Colon (tissue), 2 donors: ENCODE data around the gene TPRG1.
"Not testable (repeated sequence)": the region's sequence is repeated elsewhere in the genome, so short reads cannot be mapped to it uniquely, and the experiment has no call there.

Source experiments
- FAIRE-seq: peaks from 2 replicates; lab custom pipeline; 2012; peaks lifted over from hg19 to GRCh38; lab: Jason Lieb, UNC
- donor health status: control.
- donor health status: control.

Gene TPRG1

DNA sequence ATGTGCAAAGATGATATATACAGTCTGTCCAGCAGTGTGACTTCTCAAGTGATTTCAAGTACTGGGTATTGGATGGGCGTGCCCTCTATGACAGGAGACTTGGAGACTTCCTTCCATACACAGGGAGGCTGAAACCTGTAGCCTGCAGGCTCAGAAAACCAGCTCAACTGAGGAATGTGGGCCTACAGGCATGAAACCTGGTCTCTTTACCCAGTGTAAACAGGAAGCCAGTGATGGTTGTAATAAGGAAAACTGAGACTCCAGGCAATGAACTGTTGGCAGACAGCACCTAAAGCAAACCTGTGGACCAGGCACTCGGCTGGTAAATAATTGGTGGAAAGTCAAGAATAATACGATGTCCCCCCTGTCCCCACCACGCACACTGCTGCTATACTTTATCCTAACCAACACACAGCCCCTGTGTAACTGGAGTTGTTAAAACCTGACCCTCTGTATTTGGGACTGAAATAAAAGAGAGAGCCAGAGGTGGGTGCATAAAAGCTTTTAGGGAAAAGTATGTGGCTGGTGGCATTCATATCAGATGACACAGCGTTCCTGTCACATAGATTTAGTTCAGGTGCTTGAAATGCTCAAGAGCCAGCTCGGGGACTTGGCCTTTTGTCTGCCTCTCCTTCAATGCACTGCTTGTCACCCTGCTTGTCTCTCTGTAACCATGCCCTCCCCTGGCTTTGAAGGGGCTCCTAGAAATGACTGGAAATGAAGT is 144.7 kb downstream of the TPRG1 start:
- no peak for FAIRE-seq

DNA sequence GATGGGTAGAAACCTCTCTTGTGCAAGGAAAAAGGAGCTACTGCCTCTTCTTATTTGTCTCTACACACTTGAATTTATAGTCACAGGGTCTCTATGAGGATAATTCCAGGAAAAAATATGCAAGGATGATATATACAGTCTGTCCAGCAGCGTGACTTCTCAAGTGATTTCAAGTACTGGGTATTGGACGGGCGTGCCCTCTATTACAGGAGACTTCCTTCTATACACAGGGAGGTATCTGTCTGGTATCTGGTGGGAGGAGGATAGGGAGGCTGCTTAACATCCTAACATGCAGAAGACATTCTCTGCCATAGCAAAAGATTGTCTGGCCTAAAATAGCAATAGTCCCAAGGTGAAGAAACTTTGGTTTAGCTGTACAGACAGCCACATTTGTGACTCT is 146.1 kb downstream of the TPRG1 start:
- no peak for FAIRE-seq

DNA sequence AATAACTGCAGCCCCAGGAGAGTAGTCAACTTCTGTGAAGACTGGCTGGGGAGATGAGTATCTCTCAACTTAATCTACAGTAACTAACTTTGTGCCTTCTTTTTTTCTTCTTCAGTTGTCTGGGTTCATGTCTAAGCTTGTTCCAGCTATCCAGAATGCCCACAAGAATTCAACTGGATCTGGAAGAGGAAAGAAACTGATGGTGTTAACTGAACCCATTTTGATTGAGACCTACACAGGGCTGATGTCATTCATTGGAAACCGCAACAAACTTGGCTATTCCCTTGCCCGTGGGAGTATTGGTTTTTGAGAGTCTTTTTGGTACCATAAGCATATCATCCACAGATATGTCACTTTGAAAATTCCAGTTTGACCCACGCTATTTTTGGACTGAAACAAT is 148.7 kb downstream of the TPRG1 start:
- FAIRE-seq = no peak

DNA sequence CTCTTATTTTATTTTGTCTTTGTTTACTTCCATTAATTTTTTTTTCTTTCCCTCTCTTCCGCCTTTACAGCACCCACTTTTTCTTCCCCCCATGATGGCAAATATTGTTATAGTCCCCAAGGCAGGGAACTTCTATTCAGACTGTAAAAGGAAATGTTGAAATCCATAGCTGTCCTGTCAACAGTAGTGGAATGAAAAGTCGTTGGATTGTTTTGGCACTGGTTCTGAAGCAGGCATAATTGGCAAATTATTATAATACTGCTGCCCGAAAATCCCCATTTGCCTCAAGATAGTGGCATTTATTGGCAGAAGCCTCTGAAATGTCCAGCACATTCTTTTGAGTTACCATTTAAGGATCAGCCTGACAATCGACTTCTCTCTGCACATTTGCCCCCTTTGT is 150.6 kb downstream of the TPRG1 start:
- no peak for FAIRE-seq

DNA sequence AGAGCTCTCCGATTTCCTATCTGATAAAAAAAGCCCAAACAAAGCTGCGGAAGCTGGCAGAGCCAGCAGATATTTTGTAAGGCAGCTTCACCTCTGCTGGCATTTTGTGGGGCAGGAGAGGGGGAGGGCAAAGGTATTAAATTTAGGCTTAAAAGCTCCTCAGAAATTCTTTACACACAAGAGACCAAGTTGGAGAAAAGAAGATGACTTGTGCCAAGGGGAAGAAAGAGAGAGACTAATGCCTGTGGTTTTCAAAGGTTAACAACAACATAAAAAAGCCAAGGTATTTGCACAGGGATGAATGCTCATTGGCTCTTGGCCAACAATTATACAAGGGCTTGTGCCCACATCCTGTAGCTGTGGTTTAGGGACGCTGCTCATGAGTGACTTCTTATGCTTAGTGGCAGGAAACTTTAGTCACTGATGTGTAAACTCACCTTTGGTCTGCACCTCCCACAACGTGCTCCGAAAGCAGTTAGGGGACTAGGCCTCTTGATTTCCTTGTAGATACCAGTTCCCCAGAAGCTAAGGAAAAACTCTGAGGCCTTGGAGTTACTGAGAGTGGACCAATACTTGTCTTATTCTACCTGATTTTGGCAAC is 152.9 kb downstream of the TPRG1 start:
- FAIRE-seq = peak; percentile 87

DNA sequence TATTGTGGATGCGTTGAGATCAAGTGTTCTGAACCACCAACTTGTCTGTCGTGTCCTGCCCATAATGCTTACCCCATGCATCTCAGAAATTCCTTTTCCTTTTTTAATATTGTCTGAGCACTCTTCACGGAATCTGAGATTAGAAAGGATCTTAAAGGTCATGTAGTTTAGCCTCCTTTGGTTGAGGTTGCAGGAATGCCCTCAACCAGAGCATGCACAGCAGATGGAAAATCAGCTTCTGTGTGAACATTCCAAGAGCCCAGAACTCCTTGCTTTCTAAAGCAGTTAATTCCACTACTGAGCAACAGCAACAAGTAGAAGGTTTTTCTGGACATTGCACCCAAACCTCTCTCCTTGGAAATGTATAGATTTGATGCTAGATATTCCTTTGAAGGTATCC is 153.7 kb downstream of the TPRG1 start:
- FAIRE-seq = no peak

DNA sequence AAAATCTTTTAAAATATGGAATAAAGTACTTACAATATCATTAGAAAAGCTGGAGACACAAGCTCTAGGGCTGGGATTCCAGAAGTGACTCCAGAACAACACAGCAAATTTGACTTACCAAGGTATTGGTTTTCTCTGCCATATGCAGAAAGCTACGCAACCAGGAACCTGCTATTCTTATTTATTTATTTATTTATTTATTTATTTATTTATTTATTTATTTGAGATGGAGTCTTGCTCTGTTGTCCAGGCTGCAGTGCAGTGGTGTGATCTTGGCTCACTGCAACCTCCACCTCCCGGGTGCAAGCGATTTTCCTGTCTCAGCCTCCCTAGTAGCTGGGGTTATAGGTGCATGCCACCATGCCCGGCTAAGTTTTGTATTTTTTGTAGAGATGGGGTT is 157.9 kb downstream of the TPRG1 start:
- not testable (repeated sequence) for FAIRE-seq

DNA sequence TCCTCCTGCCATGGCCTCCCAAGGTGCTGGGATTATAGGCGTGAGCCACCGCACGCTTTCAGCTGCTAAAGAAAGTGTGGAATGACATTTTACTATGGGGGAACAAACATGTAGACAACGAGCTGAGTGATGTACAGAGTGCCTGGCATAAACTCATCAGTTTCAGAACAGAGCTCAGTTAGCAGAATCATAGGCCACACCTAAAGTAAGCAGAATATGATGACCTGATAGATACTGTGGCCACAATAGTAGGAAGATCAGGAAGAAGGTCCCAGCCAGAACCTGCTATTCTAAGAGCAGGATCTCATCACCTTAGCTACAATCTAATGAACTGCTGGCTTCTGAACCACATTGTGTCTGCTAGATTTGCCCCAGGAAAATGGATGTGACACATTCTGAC is 158.3 kb downstream of the TPRG1 start:
- FAIRE-seq = no peak

DNA sequence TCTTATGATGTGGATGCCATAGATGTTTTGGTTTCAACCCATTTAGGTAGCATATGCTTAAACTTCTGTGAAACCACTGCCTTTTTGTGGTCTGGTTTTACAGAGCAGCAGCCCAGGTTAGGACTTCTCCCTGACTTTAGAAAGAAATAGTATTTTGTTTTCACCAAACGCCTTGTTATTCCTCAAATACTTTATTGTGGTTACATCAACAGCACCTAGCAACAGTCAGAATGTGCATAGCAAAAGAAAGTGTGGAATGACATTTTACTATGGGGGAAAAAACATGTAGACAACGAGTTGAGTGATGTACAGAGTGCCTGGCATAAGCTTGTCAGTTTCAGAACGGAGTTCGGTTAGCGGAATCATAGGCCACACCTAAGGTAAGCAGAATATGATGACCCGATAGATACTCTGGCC is 159.2 kb downstream of the TPRG1 start:
- FAIRE-seq = no peak

DNA sequence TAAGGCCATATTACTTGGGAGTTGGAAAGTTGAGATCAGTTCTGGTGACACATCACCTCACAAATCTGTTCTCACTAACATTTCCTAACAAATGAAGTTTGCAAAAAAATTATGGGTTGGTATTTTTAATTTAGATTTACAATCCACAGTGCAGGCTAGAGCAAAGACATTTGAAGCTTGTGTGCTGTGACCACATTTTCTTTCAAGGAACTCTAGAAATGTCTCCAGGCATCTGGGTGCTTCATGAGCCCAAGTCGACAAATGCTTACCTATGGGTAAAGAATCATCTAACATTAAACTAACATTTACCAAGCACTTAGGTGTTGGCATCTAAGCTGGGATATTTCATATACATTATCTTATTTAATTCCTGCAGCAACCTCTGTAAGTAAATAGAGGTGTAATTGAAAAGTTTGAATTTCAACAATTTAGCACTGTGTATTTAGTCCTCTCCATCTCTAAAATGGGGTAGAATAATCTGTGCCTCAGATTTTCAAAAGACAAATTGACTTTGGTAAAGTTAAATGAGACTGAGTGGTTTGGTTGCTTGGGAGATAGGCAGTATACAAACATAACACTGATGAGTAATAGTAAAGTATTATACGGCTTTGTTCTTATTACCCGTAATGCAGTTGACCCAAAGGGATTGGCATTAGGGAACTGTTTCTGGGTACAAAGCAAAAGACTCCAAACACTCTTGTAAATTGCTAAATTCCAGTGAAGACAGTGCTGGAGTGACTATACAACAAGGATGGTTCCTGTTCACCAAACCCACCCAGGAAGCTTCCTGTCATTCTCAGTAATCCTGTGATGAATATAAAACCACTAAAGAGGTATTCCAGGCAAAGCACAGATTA is 162.5 kb downstream of the TPRG1 start:
- no peak for FAIRE-seq

DNA sequence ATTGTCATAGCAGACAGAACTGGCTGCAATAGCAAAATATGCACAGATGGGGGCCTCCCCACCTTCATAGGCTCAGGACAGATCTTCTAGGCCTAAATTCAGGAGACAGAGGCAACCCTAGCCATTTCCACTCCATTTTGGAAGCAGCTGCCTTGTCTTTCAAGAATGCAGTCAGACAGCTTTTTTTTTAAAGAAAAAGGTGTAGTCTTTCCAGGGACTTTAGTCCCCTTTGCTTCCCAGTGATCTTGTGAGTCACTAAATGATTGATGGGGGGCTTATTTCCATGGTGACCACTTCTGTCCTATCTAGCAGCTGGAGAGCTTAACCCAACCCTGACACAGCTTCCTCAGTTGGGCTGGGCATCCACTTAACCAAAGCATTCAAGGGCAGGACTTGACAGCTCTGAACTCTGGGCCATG is 165.9 kb downstream of the TPRG1 start:
- no peak for FAIRE-seq

DNA sequence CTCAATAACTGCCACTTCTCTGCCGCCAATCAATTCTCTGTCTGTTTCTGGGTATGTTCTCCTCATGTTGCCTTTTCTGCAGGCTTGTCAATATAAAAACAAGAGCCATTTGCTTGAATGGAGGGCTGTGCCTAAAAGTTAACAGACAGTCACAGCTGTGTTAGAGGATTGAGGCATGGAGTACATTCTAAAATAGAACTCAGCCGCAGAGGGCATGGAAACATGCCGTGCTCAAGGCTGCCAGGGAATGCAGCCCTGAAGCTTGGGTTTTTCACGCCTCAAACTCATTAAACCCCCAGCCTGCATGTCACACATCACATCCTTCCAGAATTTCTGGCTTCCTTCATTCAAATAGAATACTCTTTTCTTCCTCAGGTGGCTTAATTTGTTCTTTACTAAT is 166.6 kb downstream of the TPRG1 start:
- FAIRE-seq = no peak

DNA sequence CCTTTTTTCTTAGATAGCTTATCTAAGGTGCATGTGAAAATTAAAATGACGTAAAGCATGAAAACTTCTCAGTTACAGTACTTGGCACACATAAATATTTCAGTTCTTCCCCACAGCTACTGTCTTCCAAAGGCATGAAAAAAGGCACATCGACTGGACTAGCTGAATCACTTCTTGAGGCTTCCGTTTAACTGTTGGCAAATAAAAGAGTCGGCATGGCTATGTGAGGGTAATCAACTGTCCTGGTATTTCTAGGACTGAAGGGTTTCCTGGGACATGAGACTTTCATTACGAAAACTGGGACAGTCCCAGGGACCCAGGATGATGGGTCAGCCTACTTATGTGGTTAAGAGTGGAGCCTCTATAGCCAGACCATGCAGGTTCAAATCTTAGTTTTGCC is 168.2 kb downstream of the TPRG1 start:
- no peak for FAIRE-seq

DNA sequence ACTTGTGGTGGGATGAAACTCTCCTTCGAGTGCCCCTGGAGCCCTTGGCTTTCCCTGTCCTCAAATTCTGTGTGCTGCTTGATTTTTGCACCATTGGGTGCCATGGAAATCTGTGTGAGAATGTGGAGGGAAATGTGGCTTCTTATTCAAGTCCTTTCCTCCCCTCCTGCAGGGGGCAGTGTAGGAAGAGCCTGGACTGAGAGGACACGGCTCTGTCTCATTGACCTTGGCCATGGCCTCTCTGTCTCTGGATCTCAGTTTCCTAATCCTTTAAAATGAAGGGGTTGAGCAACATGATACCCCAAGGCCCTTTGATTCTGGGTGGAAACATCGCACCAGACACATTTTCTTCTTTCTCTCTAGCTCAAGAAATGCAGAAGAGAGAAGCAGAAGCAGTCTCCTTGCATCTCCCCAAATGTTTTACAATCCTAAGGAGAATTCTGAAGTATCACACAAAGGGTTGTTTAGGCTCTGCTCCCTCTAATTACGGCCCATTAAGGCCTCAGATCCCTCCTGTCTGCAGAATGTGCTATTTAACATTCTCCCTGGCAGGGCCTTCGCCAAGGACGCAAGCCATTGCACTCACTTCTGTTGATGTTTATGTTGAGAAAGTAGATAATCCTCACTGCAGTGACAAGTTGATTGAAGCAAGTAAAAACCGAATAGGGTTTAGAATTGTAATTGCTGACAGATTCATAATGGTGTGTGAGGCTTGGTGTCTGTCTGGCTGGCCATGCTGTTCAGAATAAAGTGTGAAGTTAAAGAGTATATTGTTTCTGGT is 169.1 kb downstream of the TPRG1 start:
- FAIRE-seq = no peak

DNA sequence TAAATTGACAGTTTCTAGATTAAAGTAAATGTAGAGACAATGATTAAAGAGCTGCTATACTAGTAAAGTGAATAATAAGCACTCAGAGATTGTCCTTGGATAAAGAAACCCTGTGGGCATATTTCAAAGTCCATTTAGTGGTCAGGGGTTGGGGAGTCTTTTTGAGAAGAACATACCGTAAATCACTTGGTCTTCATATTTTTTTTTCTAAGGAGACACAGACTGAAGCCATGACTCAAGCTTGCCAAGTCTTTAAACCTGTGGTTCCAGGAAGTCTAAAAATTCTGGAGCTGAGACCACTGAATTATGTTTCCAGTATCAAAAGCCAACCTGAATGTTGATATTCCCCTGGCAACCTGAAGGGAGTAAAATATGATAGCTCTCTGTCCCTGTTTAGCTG is 171.0 kb downstream of the TPRG1 start:
- no peak for FAIRE-seq

DNA sequence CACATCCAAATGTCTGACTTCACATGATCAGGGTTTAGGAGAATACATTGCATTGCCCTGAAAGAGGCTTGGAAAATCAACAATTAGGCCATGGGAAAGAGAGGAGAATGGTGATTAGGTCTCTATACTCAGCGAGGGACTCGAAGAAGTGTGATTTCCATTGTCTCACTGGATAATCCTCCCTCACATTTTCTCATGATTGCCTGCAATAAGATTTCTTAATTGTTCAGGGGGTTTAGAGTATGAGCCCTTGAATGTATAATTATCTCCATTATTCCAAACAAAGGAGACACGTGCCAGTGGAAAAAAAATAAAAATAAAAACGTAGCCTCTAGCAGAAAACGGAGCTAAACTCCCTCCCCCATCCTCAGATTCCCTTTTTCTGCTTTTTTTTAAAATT is 173.2 kb downstream of the TPRG1 start:
- no peak for FAIRE-seq

DNA sequence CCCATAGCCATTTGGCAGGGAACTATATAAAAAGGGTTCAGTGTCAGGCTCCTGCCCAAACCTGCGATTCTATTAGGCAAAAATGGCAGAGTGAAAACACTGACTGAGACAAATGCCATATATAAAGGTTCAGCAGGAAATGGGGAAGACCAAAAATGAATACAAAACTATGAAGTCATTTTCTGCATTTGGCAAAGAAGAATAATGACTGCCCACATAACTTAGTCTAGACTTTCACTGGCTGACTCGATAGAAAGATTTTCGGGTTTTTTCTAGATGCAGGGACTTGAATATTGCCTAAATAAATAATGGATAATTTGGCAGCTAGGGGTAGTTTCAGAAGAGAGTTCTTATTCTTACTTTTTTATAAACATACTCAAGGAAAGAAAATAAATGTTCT is 178.0 kb downstream of the TPRG1 start:
- no peak for FAIRE-seq

DNA sequence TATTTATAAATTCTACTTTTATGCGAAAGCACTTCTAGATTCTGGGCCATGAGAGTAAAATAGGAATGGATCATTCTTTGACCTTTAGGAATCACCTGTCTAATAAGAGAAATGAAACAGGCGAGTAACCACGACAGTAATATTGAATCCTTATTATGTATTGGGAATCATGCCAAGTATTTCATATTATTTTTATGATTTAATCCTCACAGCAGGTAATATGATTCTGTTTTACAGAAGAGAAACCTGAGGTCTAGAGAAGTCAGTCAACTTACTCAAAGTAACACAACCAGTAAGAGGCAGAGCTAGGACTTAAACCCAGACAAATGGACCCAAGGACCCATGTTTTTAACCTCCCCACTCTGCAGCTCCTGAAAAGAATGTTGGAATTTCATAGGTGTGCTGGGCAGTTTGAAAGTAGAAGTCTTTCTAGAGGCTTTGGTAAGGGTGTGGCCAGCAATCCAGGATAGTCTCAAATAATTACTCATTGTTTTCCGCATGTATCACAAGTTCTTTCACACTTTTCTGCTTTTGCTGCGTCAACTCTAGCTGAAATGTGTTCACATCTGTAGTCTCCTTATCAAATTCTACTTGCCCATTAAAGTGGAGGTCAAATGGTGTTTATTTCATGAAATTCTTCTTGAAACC is 181.7 kb downstream of the TPRG1 start:
- no peak for FAIRE-seq

DNA sequence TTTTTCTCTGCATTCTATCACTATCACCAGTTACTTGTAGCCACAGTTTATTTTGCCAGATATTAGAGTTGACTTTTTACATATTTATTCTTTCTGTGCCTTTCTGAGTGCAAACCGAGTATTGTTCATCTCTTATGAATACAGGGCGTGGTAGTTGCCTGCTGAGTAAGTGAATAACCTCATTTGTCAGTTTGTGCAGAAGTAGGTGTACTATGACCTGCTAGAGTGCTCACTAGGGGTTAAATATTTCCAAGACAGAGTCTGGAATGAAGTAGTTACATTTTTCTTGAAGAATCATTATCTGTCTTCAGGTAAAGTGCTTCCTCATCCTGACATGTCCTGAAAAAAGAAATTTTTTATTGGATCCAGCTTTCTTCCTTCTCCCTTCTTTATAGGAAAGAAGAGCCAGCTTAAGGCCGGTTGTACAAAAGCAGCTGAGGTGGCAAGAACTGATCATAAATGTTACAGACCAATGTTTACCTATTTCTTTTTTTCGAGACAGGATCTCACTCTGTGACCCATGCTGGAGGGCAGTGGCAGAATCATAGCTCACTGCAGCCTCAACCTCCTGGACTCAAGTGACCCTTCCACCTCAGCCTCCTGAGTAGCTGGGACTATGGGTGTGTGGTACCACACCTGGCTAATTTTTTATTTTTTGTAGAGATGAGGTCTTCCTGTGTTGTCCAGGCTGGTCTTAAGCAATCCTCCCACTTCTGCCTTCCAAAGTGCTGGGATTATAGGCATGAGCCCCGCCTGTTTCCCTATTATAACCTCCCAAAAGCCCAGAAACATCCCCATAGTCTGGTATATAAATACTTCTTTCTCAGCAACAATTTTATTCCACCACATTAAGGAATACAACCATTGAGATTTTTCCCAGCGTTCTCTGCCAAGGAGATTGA is 182.5 kb downstream of the TPRG1 start:
- no peak for FAIRE-seq

DNA sequence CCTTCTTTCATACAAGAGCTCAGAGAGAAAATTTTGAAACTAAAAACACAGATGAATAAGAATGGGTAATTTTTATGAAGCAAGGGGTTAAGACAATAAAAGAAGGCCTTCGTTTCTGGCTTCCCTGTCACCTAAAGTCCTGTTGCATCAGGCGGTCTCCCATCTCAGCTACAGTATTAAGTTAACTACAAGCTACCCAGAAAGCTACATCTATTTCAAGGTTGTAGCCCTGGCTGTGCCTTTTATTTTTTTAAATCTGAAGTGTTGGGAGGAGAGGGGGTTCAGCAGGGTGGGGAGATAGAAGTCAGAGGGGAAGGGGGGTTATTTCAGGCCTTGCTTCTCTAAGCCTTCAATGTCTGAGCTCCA is 183.3 kb downstream of the TPRG1 start:
- no peak for FAIRE-seq
